ENCODE data around the gene ACAD8.

- TF ChIP-seq CTCF (IDR thresholded peaks at IDR 0.05 in 8 of 11, conservative IDR thresholded peaks at IDR 0.05 in 3 of 11) (no peak), POLR2AphosphoS5 (IDR thresholded peaks at IDR 0.05) (no peak), POLR2A (IDR thresholded peaks at IDR 0.05) (no peak)
Observed at GRCh38 chr11:134290646-134291045, 37.3 kb downstream of the ACAD8 start.

Measured in spleen (tissue), 7 donors.